ENCODE results near the gene OXT. TPM values are rescaled to one million over a fixed set of nuclear protein-coding genes. Genes with fewer than 3 reads are reported as not detected.

OXT gene
- total and polyA plus RNA-seq, 8 donors: 0.38 TPM; not detected in 7

GRCh38 chr20:3032624-3033023 lies 38.8 kb upstream of the OXT start:
- ATAC-seq (peak in 1 of 4 donors; percentile 24), FAIRE-seq (no peak)

GRCh38 chr20:3037654-3038053 lies 33.8 kb upstream of the OXT start:
- H3K27ac ChIP-seq: no peak overlapping the region
- ATAC-seq: no peak
- H3K36me3 ChIP-seq: peaks cover 0 to 40% (median 17%) of the 10 kb centered on the region in 3 donors
- no peak for DNase-seq
- H3K27me3 ChIP-seq: no peaks in the 10 kb centered on the region
- FAIRE-seq: no peak
- peaks cover 0 to 10% (median 0%) of the 10 kb centered on the region in 3 donors for H3K4me1 ChIP-seq
- H3K4me3 ChIP-seq: no peak overlapping the region
- TF ChIP-seq CTCF (IDR thresholded peaks at IDR 0.05): no peak
- WGBS, 2 donors: 91 to 94% methylated on average over 3 of the region's 3 CpGs
- no peaks in the 10 kb centered on the region for H3K9me3 ChIP-seq
- intact Hi-C loops (cut with DNase I): no loop called here

More at GRCh38 chr20:3032624-3033023, 38.8 kb upstream of the OXT start:
- Histone ChIP-seq H3K27me3 (no peaks in the 10 kb centered on the region), H3K4me1 (no peaks in the 10 kb centered on the region), H3K27ac (no peak overlapping the region), H3K4me3 (no peak overlapping the region), H3K9me3 (no peaks in the 10 kb centered on the region), H3K36me3 (peaks cover 0 to 24% (median 17%) of the 10 kb centered on the region in 3 donors)
- DNase-seq: no peak
- no peak for TF ChIP-seq CTCF (IDR thresholded peaks at IDR 0.05)
- intact Hi-C loops (cut with DNase I): no loop called here
- 90 to 94% methylated on average over 8 of the region's 8 CpGs for WGBS, 2 donors

GRCh38 chr20:3038454-3038853 lies 33.0 kb upstream of the OXT start:
- H3K4me3 ChIP-seq: no peak overlapping the region
- no peak for FAIRE-seq
- no peaks in the 10 kb centered on the region for H3K9me3 ChIP-seq
- no peaks in the 10 kb centered on the region for H3K27me3 ChIP-seq
- intact Hi-C loops (cut with DNase I): no loop called here
- WGBS, 2 donors: 85% methylated on average over 5 of the region's 5 CpGs
- H3K4me1 ChIP-seq: peaks cover 0 to 10% (median 0%) of the 10 kb centered on the region in 3 donors
- H3K27ac ChIP-seq: no peak overlapping the region
- DNase-seq: no peak
- no peak for ATAC-seq
- TF ChIP-seq CTCF (IDR thresholded peaks at IDR 0.05): no peak
- peaks cover 0 to 40% (median 17%) of the 10 kb centered on the region in 3 donors for H3K36me3 ChIP-seq

- ATAC-seq (no peak), DNase-seq (no peak), FAIRE-seq (no peak)
- 73 to 94% methylated on average over 4 of the region's 4 CpGs for WGBS, 2 donors
- TF ChIP-seq CTCF (IDR thresholded peaks at IDR 0.05): no peak
- intact Hi-C loops (cut with DNase I): no loop called here
- Histone ChIP-seq H3K27ac (no peak overlapping the region), H3K4me1 (peaks cover 0 to 10% (median 0%) of the 10 kb centered on the region in 3 donors), H3K36me3 (peaks cover 0 to 40% (median 17%) of the 10 kb centered on the region in 3 donors), H3K27me3 (no peaks in the 10 kb centered on the region), H3K4me3 (no peak overlapping the region), H3K9me3 (no peaks in the 10 kb centered on the region)
Measured at GRCh38 chr20:3039426-3039825, 32.0 kb upstream of the OXT start.

GRCh38 chr20:3040086-3040485 lies 31.3 kb upstream of the OXT start:
- DNase-seq (no peak), FAIRE-seq (no peak), ATAC-seq (no peak)
- 91 to 96% methylated on average over 8 of the region's 8 CpGs for WGBS, 2 donors
- no peak for TF ChIP-seq CTCF (IDR thresholded peaks at IDR 0.05)
- H3K36me3 ChIP-seq: peaks cover 0 to 40% (median 17%) of the 10 kb centered on the region in 3 donors
- H3K9me3 ChIP-seq: no peaks in the 10 kb centered on the region
- no peak overlapping the region for H3K4me3 ChIP-seq
- intact Hi-C loops (cut with DNase I): no loop called here
- H3K27me3 ChIP-seq: no peaks in the 10 kb centered on the region
- peaks cover 0 to 12% (median 0%) of the 10 kb centered on the region in 3 donors for H3K4me1 ChIP-seq
- no peak overlapping the region for H3K27ac ChIP-seq

Measured in pancreas (tissue), 10 donors.